Measurements from ENCODE around the gene KIF13A. TPM values are rescaled to one million over a fixed set of nuclear protein-coding genes. Genes with fewer than 3 reads are reported as not detected.
"Not testable (repeated sequence)": the region's sequence is repeated elsewhere in the genome, so short reads cannot be mapped to it uniquely, and the experiment has no call there.

The KIF13A gene
- total and polyA plus RNA-seq, 9 of the 15 experiments (the other 6 are each of a cell fraction or from before 2014, with no cell fraction given): 3.6 to 44.3 (median 29.7) TPM

DNA sequence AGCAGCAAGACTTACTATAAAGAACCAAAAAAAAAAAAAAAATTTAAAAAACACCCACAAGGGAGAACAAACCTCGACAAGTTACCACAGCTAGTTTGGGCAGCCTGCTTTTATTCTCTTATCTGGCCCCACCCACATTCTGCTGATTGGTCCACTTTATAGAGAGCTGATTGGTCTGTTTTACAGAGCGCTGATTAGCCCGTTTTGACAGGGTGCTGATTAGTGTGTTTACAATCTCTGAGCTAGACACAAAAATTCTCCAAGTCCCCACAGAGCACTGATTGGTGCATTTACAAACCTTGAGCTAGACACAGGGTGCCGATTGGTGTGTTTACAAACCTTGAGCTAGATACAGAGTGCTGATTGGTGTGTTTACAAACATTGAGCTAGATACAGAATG, 31.7 kb upstream of the KIF13A start:
- BruUV-seq (replicated peaks); H3K9me3 ChIP-seq (replicated peaks; ENCODE audit: control insufficient read depth, insufficient read depth, low read depth, low read length); H3K27me3 ChIP-seq (ENCODE audit: control insufficient read depth in 2 of 2, insufficient read depth in 2 of 2, low read length in 2 of 2); H3K27ac ChIP-seq (ENCODE audit: extremely low read depth, low read depth, low read length); FAIRE-seq; H3K79me2 ChIP-seq (ENCODE audit: control insufficient read depth, insufficient read depth, low read length); CTCF ChIA-PET (ENCODE audit: low intra/inter-chr PET ratio); H2AFZ ChIP-seq (ENCODE audit: low read depth, low read length); H3K9me1 ChIP-seq (ENCODE audit: control insufficient read depth, insufficient read depth, low read length); H3K9ac ChIP-seq (ENCODE audit: insufficient read depth in 1 of 2, low read depth in 2 of 2, low read length in 2 of 2); DNase-seq (ENCODE audit: extremely low read depth in 1 of 4, low spot score in 3 of 4); H3K4me1 ChIP-seq (replicated peaks in 1 of 2; ENCODE audit: control insufficient read depth in 2 of 2, insufficient read depth in 2 of 2, low read length in 2 of 2); intact Hi-C loops (cut with micrococcal nuclease); ATAC-seq; in situ Hi-C loops (cut with MboI); H3K4me3 ChIP-seq; H3K36me3 ChIP-seq (ENCODE audit: control insufficient read depth, insufficient read depth, low read length); H4K20me1 ChIP-seq (replicated peaks; ENCODE audit: control insufficient read depth, insufficient read depth, low read length); H3K4me2 ChIP-seq (ENCODE audit: insufficient read depth, low read length): not testable (repeated sequence)
- POLR2A ChIA-PET: interaction anchor here (0.6 to 1.5 kb wide), 4 partner anchors 10 to 299 kb away, joined by 3 to 7 read pairs (median 4); partner anchors contain the start of gene KIF13A
- TF ChIP-seq RBM25 (IDR thresholded peaks at IDR 0.05; ENCODE audit: low read depth, low read length, severe bottlenecking) (peak; percentile 37), NFYB (IDR thresholded peaks at IDR 0.05; ENCODE audit: extremely low read depth, insufficient read length) (peak; percentile 85), ZNF316 (IDR thresholded peaks at IDR 0.05) (peak; percentile 26; the same call in 1 of the 2 replicates)
- WGBS (ENCODE audit: insufficient coverage, low coverage, missing lambda C conversion rate): 49% methylated on average over 4 of the region's 4 CpGs

DNA sequence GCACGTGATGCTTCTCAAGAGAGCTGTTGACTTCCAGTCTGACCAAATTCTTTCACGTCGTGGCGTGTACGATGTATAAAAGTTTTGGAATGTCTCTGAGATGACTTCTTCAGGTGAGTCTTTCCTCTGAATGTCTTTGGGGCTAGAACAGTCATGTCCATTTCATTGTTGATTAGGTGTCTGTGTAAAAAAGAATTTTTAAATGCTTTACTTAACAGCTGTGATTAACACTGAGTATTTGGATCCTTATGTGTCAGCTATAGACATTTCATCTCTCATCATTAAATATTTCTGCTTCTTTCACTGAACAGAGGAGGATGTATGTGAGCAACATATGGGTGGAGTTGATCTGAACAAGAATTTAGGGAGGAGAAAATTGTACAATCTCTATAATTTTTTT, 29.3 kb upstream of the KIF13A start:
- no TSS peak for BruUV-seq (replicated peaks)
- CTCF ChIA-PET (ENCODE audit: low intra/inter-chr PET ratio): no interaction called here

More for the DNA sequence above, 29.3 kb upstream of the KIF13A start:
- Histone ChIP-seq H3K9me1 (ENCODE audit: control insufficient read depth, insufficient read depth, low read length) (no peaks in the 10 kb centered on the region), H3K4me3 (no peak overlapping the region), H4K20me1 (replicated peaks; ENCODE audit: control insufficient read depth, insufficient read depth, low read length) (no peaks in the 10 kb centered on the region), H3K9ac (ENCODE audit: insufficient read depth in 1 of 2, low read depth in 2 of 2, low read length in 2 of 2) (no peak overlapping the region), H2AFZ (ENCODE audit: low read depth, low read length) (peak overlapping the region; percentile 54), H3K79me2 (ENCODE audit: control insufficient read depth, insufficient read depth, low read length) (no peaks in the 10 kb centered on the region), H3K27me3 (ENCODE audit: control insufficient read depth in 2 of 2, insufficient read depth in 2 of 2, low read length in 2 of 2) (no peaks in the 10 kb centered on the region), H3K36me3 (ENCODE audit: control insufficient read depth, insufficient read depth, low read length) (no peaks in the 10 kb centered on the region), H3K4me1 (replicated peaks in 1 of 2; ENCODE audit: control insufficient read depth in 2 of 2, insufficient read depth in 2 of 2, low read length in 2 of 2) (no peaks in the 10 kb centered on the region), H3K9me3 (replicated peaks; ENCODE audit: control insufficient read depth, insufficient read depth, low read depth, low read length) (no peaks in the 10 kb centered on the region; the same call in 1 of the 2 replicates), H3K4me2 (ENCODE audit: insufficient read depth, low read length) (no peak overlapping the region), H3K27ac (ENCODE audit: extremely low read depth, low read depth, low read length) (no peak overlapping the region)
- intact Hi-C loops (cut with micrococcal nuclease) (no loop called here), in situ Hi-C loops (cut with MboI) (no loop called here)
- POLR2A ChIA-PET: interaction anchor here (0.6 to 1.3 kb wide), 3 partner anchors 8 to 31 kb away, joined by 3 to 4 read pairs (median 4); no protein-coding TSS in a partner anchor
- ATAC-seq (no peak), FAIRE-seq (no peak), DNase-seq (ENCODE audit: extremely low read depth in 1 of 4, low spot score in 3 of 4) (no peak)
- TF ChIP-seq ZZZ3 (IDR thresholded peaks at IDR 0.05): no peak
- no peak for TF ChIP-seq U2AF2 (optimal IDR thresholded peaks at IDR 0.05; ENCODE audit: low read depth, low read length)
- no peak for TF ChIP-seq ZNF79 (CRISPR knock-in tag; IDR thresholded peaks at IDR 0.05; ENCODE audit: low read depth)
- TF ChIP-seq U2AF1 (optimal IDR thresholded peaks at IDR 0.05; ENCODE audit: low read depth, low read length): no peak
- TF ChIP-seq ZNF133 (CRISPR knock-in tag; IDR thresholded peaks at IDR 0.05): no peak
- TF ChIP-seq LCOR (CRISPR knock-in tag; IDR thresholded peaks at IDR 0.05): no peak
- no peak for TF ChIP-seq SLC30A9 (CRISPR knock-in tag; IDR thresholded peaks at IDR 0.05)
- no peak for TF ChIP-seq ZNF184 (CRISPR knock-in tag; IDR thresholded peaks at IDR 0.05)
- TF ChIP-seq CBX1 (IDR thresholded peaks at IDR 0.05; ENCODE audit: low read depth): no peak
- TF ChIP-seq PTTG1 (tag; IDR thresholded peaks at IDR 0.05; ENCODE audit: low read depth): no peak
- no peak for TF ChIP-seq TBP (optimal IDR thresholded peaks at IDR 0.05; ENCODE audit: low read depth, low read length)
- TF ChIP-seq MAZ (CRISPR knock-in tag; conservative IDR thresholded peaks at IDR 0.05 in 1 of 2, IDR thresholded peaks at IDR 0.05 in 1 of 2): no peak
- TF ChIP-seq RNF2 (IDR thresholded peaks at IDR 0.05): no peak
- TF ChIP-seq, protein P1, sequence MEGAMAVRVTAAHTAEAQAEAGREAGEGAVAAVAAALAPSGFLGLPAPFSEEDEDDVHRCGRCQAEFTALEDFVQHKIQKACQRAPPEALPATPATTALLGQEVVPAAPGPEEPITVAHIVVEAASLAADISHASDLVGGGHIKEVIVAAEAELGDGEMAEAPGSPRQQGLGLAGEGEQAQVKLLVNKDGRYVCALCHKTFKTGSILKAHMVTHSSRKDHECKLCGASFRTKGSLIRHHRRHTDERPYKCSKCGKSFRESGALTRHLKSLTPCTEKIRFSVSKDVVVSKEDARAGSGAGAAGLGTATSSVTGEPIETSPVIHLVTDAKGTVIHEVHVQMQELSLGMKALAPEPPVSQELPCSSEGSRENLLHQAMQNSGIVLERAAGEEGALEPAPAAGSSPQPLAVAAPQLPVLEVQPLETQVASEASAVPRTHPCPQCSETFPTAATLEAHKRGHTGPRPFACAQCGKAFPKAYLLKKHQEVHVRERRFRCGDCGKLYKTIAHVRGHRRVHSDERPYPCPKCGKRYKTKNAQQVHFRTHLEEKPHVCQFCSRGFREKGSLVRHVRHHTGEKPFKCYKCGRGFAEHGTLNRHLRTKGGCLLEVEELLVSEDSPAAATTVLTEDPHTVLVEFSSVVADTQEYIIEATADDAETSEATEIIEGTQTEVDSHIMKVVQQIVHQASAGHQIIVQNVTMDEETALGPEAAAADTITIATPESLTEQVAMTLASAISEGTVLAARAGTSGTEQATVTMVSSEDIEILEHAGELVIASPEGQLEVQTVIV (CRISPR knock-in tag; IDR thresholded peaks at IDR 0.05; ENCODE audit: borderline replicate concordance): no peak
- WGBS (ENCODE audit: insufficient coverage, low coverage, missing lambda C conversion rate): 41% methylated on average over 5 of the region's 5 CpGs
